Sigmoid colon (tissue), 7 donors: ENCODE results near the gene EID2. TPM values are rescaled to one million over a fixed set of nuclear protein-coding genes. Genes with fewer than 3 reads are reported as not detected.

Experiments
- DNase-seq: peaks from one replicate; pipeline ENCODE4 v3.0.0-alpha.2; 2019
- H3K27ac ChIP-seq, 4 donors: fragments of 200-600 bp; sonication (generic); one replicate each; pipeline ENCODE4 v1.5.1; 2016 to 2019; ENCODE audit warnings: mild to moderate bottlenecking in 1 of 4
- H3K27me3 ChIP-seq, 3 donors: fragments of 200-600 bp; sonication (generic); one replicate each; pipeline ENCODE4 v1.5.1; 2019; ENCODE audit warnings: mild to moderate bottlenecking in 1 of 3
- H3K36me3 ChIP-seq, 4 donors: fragments of 200-600 bp; sonication (generic); one replicate each; pipeline ENCODE4 v1.5.1; 2016 to 2019
- H3K4me1 ChIP-seq, 4 donors: fragments of 200-600 bp; sonication (generic); one replicate each; pipeline ENCODE4 v1.5.1; 2017 to 2019
- H3K4me3 ChIP-seq, 4 donors: fragments of 200-600 bp; sonication (generic); one replicate each; pipeline ENCODE4 v1.5.1; 2017 to 2019; ENCODE audit warnings: mild to moderate bottlenecking in 2 of 4, moderate library complexity in 1 of 4
- H3K9me3 ChIP-seq, 4 donors: fragments of 200-600 bp in 3 of 4; sonication (generic) in 3 of 4; one replicate each; pipeline versions ENCODE4 v1.5.1 to v1.6.1; 2013 to 2019
- CTCF ChIP-seq, 4 experiments: fragments of 450-650 bp in 3 of 4; fragments of 200-600 bp in 1 of 4; IDR thresholded peaks; one replicate each; pipeline ENCODE4 v1.5.1; 2016 to 2019; ENCODE audit warnings: antibody characterized with exemption in 4 of 4, mild to moderate bottlenecking in 3 of 4, moderate library complexity in 2 of 4
- EP300 ChIP-seq, 4 donors: sonication (generic); formaldehyde crosslinking; IDR thresholded peaks; one replicate each; pipeline ENCODE4 v1.6.1; 2017; ENCODE audit warnings: antibody characterized with exemption in 4 of 4
- POLR2A ChIP-seq, 2 donors: fragments of 450-650 bp; IDR thresholded peaks; one replicate each; pipeline ENCODE4 v1.6.1; 2016; ENCODE audit warnings: antibody characterized with exemption in 2 of 2, mild to moderate bottlenecking in 2 of 2, moderate library complexity in 2 of 2
- POLR2AphosphoS5 ChIP-seq, 4 donors: sonication (generic); formaldehyde crosslinking; IDR thresholded peaks; one replicate each; pipeline ENCODE4 v1.6.1; 2017; ENCODE audit warnings: antibody characterized with exemption in 4 of 4
- WGBS, 2 donors: extraction: QIAGEN DNeasy Blood & Tissue Kit; methylation state at CpG; one replicate each; pipeline ENCODE4 v1.1.7; 2013; 5-methylcytosine and 5-hydroxymethylcytosine counted together
- intact Hi-C: fragments of 100-400 bp; cut with DNase I; formaldehyde crosslinking; loops from one replicate; pipeline ENCODE4 v1.15.1; 2023
- polyA plus RNA-seq, 3 donors: library from polyadenylated mRNA; stranded (reverse); fragments of 200-250 nt; gene quantifications; one replicate each; pipeline ENCODE4 v1.2.3, GENCODE V29; 2013
- total RNA-seq, 4 donors: library from RNA; depleted of rRNA; stranded (reverse); fragments of >200 nt; gene quantifications; one replicate each; pipeline ENCODE4 v1.1.0, GENCODE V29; 2016
- donor health status: healthy with polysubstance abuse.
- donor health status: Bipolar disorder and iron deficiency.
- donor health status: healthy.

Gene EID2
- total and polyA plus RNA-seq, 7 donors: 7.6 to 16.4 (median 10.7) TPM

GRCh38 chr19:39516270-39516669 is 23.7 kb downstream of the EID2 start:
- intact Hi-C loops: no loop called here
- DNase-seq: no peak
- no peak for TF ChIP-seq CTCF (IDR thresholded peaks at IDR 0.05)
- no peak for TF ChIP-seq POLR2AphosphoS5 (IDR thresholded peaks at IDR 0.05)
- TF ChIP-seq POLR2A (IDR thresholded peaks at IDR 0.05): no peak
- TF ChIP-seq EP300 (IDR thresholded peaks at IDR 0.05): no peak
- Histone ChIP-seq H3K36me3 (no peaks in the 10 kb centered on the region), H3K4me1 (peaks cover 0 to 16% (median 14%) of the 10 kb centered on the region in 4 donors), H3K9me3 (no peaks in the 10 kb centered on the region), H3K27ac (no peak overlapping the region), H3K4me3 (no peak overlapping the region), H3K27me3 (peaks cover 18 to 56% (median 31%) of the 10 kb centered on the region in 3 donors)
- WGBS, 2 donors: 40 to 50% methylated on average over 6 of the region's 6 CpGs

- DNase-seq: no peak
- H3K27ac ChIP-seq: no peak overlapping the region
- H3K36me3 ChIP-seq: no peaks in the 10 kb centered on the region
- H3K4me3 ChIP-seq: peak overlapping the region; percentile 0 to 47 (median 34)
- WGBS, 2 donors: 4 to 8% methylated on average over 44 of the region's 44 CpGs
- H3K27me3 ChIP-seq: peaks cover 18 to 62% (median 35%) of the 10 kb centered on the region in 3 donors
- intact Hi-C loops: no loop called here
- no peak for TF ChIP-seq CTCF (IDR thresholded peaks at IDR 0.05)
- TF ChIP-seq EP300 (IDR thresholded peaks at IDR 0.05): no peak
- no peak for TF ChIP-seq POLR2AphosphoS5 (IDR thresholded peaks at IDR 0.05)
- TF ChIP-seq POLR2A (IDR thresholded peaks at IDR 0.05): no peak
- H3K4me1 ChIP-seq: peaks cover 0 to 16% (median 14%) of the 10 kb centered on the region in 4 donors
- H3K9me3 ChIP-seq: no peaks in the 10 kb centered on the region
Measured at GRCh38 chr19:39515551-39516191, 24.3 kb downstream of the EID2 start.

GRCh38 chr19:39514840-39515550 is 25.0 kb downstream of the EID2 start, which contains the start of gene SELENOV:
SELENOV (plus strand) TSS chr19:39515139; CDS start chr19:39515213, 74 bp downstream.
- Histone ChIP-seq H3K4me1 (peaks cover 0 to 16% (median 14%) of the 10 kb centered on the region in 4 donors), H3K36me3 (no peaks in the 10 kb centered on the region), H3K27ac (no peak within 1 kb of the TSS), H3K4me3 (peak within 1 kb of the TSS; percentile 0 to 47 (median 34)), H3K9me3 (no peaks in the 10 kb centered on the region), H3K27me3 (peaks cover 18 to 64% (median 36%) of the 10 kb centered on the region in 3 donors)
- intact Hi-C loops: no loop called here
- no peak for DNase-seq
- no peak for TF ChIP-seq EP300 (IDR thresholded peaks at IDR 0.05)
- no peak for TF ChIP-seq CTCF (IDR thresholded peaks at IDR 0.05)
- no peak for TF ChIP-seq POLR2A (IDR thresholded peaks at IDR 0.05)
- TF ChIP-seq POLR2AphosphoS5 (IDR thresholded peaks at IDR 0.05): no peak
- 2 to 6% methylated on average over 56 of the region's 56 CpGs for WGBS, 2 donors

GRCh38 chr19:39512988-39513387 is 27.0 kb downstream of the EID2 start:
- Histone ChIP-seq H3K27ac (no peak overlapping the region), H3K4me1 (peaks cover 0 to 16% (median 14%) of the 10 kb centered on the region in 4 donors), H3K27me3 (peaks cover 23 to 81% (median 48%) of the 10 kb centered on the region in 3 donors), H3K4me3 (no peak overlapping the region), H3K9me3 (no peaks in the 10 kb centered on the region), H3K36me3 (no peaks in the 10 kb centered on the region)
- 36 to 58% methylated on average over 2 of the region's 2 CpGs for WGBS, 2 donors
- no peak for DNase-seq
- no peak for TF ChIP-seq EP300 (IDR thresholded peaks at IDR 0.05)
- TF ChIP-seq POLR2AphosphoS5 (IDR thresholded peaks at IDR 0.05): no peak
- TF ChIP-seq CTCF (IDR thresholded peaks at IDR 0.05): no peak
- no peak for TF ChIP-seq POLR2A (IDR thresholded peaks at IDR 0.05)
- intact Hi-C loops: no loop called here
